ENCODE data around the gene PLAC9. TPM values are rescaled to one million over a fixed set of nuclear protein-coding genes. Genes with fewer than 3 reads are reported as not detected.
"Not testable (repeated sequence)": the region's sequence is repeated elsewhere in the genome, so short reads cannot be mapped to it uniquely, and the experiment has no call there.

Gene PLAC9, protein sequence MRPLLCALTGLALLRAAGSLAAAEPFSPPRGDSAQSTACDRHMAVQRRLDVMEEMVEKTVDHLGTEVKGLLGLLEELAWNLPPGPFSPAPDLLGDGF
- total RNA-seq: 1 to 10 TPM; 4.2 to 8.2 TPM
- long read RNA-seq: 0 reads

DNA sequence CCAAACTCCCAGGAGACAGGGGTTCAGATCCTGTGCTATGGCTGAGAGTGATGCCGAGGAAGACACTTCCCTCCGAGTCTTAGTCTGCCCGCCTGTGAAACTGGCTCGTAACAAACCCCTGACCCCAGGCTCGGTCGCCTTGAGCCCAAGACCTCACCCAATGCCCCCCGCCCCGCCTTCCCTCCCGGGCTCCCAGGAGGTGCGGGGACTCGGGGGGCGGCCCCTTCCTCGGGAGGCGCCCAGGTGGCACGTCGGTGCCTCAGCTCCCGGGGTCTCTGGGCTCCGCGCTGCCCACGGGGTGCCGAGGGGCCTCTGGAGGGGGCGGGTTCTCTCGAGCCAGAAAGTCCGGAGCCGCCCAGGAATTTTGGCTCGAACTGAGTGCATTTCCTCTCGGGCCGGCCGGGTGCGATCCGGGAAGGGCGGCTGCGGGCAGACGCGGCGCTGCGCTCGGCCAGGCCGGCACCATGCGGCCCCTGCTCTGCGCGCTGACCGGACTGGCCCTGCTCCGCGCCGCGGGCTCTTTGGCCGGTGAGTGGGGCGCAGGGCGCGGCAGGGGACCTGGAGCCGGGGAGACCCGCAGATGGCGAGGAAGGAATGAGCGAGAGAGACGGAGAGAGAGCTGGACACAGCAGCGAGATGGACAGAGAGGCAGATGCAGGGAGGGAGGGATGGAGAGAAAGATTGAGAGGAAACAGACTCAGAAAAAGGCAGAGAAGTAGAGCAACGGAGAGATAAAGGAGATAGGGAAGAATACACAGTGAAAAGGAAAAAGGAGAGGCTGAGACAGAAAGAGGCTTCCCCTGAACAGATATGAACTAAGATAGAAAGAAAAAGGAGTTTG lies at the start of gene PLAC9:
Gene PLAC9, plus strand, starts transcription at position 432 of the 841 bp plus-strand sequence. Its CDS starts 33 bp downstream, at position 465.
- intact Hi-C loops (cut with DNase I, micrococcal nuclease): no loop called here
- DNase-seq (no peak), ATAC-seq (no peak)

DNA sequence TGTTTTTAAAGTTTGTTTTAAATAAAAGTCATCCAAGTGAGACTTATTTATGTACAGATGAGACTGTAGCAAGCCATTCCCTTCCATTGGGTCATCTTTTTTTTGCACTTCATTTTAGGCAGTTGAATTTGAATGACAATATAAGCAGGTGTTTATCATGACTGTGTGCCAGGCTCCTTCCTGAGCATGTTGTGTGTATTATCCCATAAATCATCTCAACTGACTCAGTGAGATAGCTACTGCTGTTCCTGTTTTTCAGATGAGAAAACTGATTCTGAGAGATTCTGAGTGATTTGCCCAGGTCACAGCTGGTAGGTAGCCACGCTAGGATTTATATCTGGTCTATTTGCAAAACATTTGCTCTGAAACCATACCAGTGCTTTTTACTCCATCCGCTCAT lies 42.4 kb upstream of the PLAC9 start:
- no peak for ATAC-seq
- intact Hi-C loops (cut with DNase I, micrococcal nuclease): no loop called here
- DNase-seq: no peak

DNA sequence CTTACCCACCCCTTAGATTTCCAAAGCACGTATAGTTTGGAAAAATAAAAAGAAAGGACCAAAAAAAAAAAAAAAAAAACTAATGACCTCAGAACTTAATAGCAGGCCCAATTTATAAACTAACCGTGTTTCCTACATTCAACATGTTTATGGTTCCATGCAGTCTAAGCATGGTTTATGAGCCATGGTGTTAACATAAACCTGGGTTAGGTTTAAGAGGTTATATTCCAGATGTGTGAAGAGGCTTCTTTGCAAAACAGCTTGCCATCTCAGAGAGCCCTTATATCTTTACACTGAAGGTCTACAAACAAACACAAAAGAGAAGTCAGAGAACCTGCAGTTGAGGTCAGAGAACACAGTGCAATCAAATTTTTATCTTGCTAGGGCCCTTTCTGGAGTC lies 38.3 kb upstream of the PLAC9 start:
- intact Hi-C loops (cut with DNase I, micrococcal nuclease): no loop called here
- ATAC-seq (no peak), DNase-seq (no peak)

DNA sequence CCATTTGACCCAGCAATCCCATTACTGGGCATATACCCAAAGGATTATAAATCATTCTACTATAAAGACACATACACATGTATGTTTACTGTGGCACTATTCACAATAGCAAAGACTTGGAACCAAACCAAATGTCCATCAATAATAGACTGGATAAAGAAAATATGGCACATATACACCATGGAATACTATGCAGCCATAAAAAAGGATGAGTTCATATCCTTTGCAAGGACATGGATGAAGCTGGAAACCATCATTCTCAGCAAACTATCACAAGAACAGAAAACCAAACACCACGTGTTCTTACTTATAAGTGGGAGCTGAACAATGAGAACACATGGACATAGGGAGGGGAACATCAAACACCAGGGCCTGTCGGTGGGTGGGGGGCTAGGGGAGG lies 34.3 kb upstream of the PLAC9 start:
- intact Hi-C loops (cut with DNase I, micrococcal nuclease); DNase-seq; ATAC-seq: not testable (repeated sequence)

DNA sequence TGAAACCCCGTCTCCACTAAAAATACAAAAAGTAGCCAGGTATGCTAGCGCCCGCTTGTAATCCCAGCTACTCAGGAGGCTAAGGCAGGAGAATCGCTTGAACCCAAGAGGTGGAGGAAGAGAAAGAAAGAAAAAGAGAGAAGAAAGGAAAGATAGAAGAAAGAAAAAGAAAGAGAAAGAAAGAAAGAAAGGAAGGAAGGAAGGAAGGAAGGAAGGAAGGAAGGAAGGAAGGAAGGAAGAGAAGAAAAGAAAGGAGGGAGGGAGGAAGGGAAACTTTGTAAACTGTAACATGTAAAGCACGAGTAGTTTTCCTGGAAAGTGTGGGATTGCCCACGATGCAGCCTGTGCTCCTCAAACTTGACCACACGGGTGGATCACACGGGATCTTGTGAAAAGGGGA lies 33.2 kb upstream of the PLAC9 start:
- DNase-seq; ATAC-seq; intact Hi-C loops (cut with DNase I, micrococcal nuclease): not testable (repeated sequence)

GRCh38 chr10:80100116-80100515 lies 32.4 kb upstream of the PLAC9 start:
- ATAC-seq: no peak
- DNase-seq: no peak
- intact Hi-C loops (cut with DNase I, micrococcal nuclease): no loop called here

- ATAC-seq (no peak), DNase-seq (no peak)
- intact Hi-C loops (cut with DNase I, micrococcal nuclease): no loop called here
These were observed 31.5 kb upstream of the PLAC9 start for GRCh38 chr10:80100861-80101695.

GRCh38 chr10:80104066-80104926 lies 28.2 kb upstream of the PLAC9 start:
- no peak for DNase-seq
- intact Hi-C loops (cut with DNase I, micrococcal nuclease): no loop called here
- peak; percentile 56 for ATAC-seq

- intact Hi-C loops (cut with DNase I, micrococcal nuclease): no loop called here
- ATAC-seq (no peak), DNase-seq (no peak)
These were observed 23.8 kb upstream of the PLAC9 start for GRCh38 chr10:80108576-80109239.

GRCh38 chr10:80110986-80111385 lies 21.5 kb upstream of the PLAC9 start:
- DNase-seq (no peak), ATAC-seq (no peak)
- intact Hi-C loops (cut with DNase I, micrococcal nuclease): no loop called here

GRCh38 chr10:80118669-80119068 lies 13.9 kb upstream of the PLAC9 start:
- DNase-seq (no peak), ATAC-seq (no peak)
- intact Hi-C loops (cut with DNase I, micrococcal nuclease): no loop called here

DNA sequence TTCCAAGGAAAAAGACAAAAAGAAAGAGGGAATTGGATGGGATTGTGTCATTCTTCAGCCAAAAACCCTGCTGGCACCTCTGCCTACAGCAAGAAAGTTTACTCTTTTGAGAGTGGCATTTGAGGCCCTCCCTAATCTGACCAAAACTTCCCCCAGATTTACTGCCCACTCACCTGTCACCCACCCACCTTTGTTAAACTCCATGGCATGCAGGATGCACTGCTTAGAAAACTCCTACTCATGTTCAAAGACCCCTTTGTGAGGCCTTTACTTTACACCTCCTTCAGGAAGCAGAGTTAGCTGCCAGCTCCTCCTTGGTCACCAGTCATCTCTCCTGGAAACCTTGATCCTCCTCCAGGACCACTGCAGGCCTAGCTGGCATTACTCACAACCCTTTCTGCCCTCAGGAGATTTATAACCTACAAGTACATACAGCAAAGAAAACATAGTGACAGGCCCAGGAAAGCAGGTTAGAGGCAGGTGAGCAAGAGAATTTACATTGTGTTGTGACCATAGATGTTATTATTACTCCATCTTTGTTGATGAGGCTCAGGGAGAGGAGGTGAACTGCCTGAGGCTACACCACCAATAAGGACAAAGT lies 10.3 kb upstream of the PLAC9 start:
- intact Hi-C loops (cut with DNase I, micrococcal nuclease): no loop called here

GRCh38 chr10:80122746-80123145 lies 9.8 kb upstream of the PLAC9 start:
- no peak for DNase-seq
- no peak for ATAC-seq
- intact Hi-C loops (cut with DNase I, micrococcal nuclease): no loop called here

More for the DNA sequence above, 10.3 kb upstream of the PLAC9 start:
- DNase-seq (no peak), ATAC-seq (no peak)

DNA sequence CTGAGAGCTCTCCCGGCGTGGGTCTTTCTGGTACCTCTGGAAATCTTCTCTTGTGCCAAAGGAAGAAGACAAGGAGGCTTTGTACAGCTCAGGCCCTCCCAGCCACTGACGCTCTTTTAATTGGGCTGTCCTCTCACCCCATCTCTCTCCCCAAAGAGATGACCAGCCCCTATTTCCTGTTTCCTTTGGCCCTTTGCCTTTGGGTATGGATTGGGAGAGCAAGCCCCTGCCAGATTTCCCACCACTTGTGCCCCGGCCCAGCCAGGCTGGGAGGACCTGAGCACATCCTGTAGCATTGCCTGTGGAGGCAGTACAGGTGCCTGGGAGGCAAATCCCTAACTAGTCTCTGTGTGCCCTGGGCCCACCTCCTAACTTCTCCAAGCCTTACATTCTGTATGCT lies 5.7 kb upstream of the PLAC9 start:
- no peak for ATAC-seq
- DNase-seq: no peak

GRCh38 chr10:80131499-80131901 lies 1.0 kb upstream of the PLAC9 start:
- intact Hi-C loops (cut with DNase I, micrococcal nuclease): no loop called here
- DNase-seq: no peak
- ATAC-seq: no peak

More for the DNA sequence above, 5.7 kb upstream of the PLAC9 start:
- intact Hi-C loops (cut with DNase I, micrococcal nuclease): no loop called here

DNA sequence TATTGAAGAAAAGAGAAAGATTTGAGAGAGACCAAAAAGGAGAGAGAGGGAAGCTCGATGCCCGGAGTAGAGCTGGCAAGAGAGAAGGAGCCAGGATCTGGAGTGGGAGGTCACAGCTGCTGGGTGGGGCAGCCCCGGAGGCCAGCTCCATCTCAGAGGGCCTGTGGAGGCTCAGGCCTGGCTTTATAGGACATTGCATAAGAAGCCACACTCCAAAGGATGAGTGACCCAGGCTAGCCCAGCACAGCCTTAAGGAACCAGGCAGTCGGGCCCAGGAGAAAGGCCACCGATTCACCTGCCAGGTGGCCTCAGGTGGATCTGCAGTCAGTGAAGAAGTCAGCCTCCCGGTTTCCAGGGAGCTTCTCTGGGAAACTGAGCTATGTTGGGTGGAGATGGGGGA lies 676 bp downstream of the PLAC9 start:
- intact Hi-C loops (cut with DNase I, micrococcal nuclease): no loop called here
- no peak for DNase-seq
- no peak for ATAC-seq

GRCh38 chr10:80133687-80134086 lies 1.2 kb downstream of the PLAC9 start:
- ATAC-seq, DNase-seq: not testable (repeated sequence)

DNA sequence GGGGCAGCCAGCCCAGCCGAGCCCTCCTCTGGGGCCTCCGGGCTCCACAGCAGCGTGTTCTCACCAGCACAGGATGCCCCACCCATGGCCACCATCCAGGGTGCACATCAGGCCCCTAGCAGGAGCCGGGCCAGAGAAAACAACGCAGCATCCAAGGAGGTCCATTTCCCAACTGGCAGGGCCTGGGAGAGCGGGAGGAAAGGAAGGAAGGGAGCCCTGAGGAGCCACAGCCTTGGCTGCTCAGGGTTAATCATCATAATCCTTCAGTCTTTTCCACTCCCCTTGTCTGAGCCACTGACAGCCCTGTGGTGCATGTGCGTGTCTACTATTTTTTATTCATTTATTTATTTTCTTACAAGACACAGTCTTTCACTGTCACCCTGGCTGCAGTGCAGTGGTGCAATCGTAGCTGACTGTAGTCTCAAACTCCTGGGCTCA lies 3.6 kb downstream of the PLAC9 start:
- DNase-seq (peak; percentile 44 to 59), ATAC-seq (no peak)
- intact Hi-C loops (cut with DNase I, micrococcal nuclease): no loop called here

More at GRCh38 chr10:80133687-80134086, 1.2 kb downstream of the PLAC9 start:
- intact Hi-C loops (cut with DNase I, micrococcal nuclease): not testable (repeated sequence)
